Hair follicle dermal papilla cell (primary cell): Measurements from ENCODE around the gene ID1. TPM values are rescaled to one million over a fixed set of nuclear protein-coding genes. Genes with fewer than 3 reads are reported as not detected.

Source experiments
- small RNA-seq: library from RNA; depleted of rRNA; stranded (forward); fragments of <200 nt; gene quantifications from one replicate; pipeline ENCODE3, GENCODE V24; 2012
- total RNA-seq: library from RNA; depleted of rRNA; stranded (reverse); fragments of >200 nt; gene quantifications from 2 replicates; pipeline ENCODE4 v1.2.3, GENCODE V29; 2012

Gene ID1, protein sequence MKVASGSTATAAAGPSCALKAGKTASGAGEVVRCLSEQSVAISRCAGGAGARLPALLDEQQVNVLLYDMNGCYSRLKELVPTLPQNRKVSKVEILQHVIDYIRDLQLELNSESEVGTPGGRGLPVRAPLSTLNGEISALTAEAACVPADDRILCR
- total RNA-seq: 17.8 and 26.0 TPM in 2 replicates

DNA sequence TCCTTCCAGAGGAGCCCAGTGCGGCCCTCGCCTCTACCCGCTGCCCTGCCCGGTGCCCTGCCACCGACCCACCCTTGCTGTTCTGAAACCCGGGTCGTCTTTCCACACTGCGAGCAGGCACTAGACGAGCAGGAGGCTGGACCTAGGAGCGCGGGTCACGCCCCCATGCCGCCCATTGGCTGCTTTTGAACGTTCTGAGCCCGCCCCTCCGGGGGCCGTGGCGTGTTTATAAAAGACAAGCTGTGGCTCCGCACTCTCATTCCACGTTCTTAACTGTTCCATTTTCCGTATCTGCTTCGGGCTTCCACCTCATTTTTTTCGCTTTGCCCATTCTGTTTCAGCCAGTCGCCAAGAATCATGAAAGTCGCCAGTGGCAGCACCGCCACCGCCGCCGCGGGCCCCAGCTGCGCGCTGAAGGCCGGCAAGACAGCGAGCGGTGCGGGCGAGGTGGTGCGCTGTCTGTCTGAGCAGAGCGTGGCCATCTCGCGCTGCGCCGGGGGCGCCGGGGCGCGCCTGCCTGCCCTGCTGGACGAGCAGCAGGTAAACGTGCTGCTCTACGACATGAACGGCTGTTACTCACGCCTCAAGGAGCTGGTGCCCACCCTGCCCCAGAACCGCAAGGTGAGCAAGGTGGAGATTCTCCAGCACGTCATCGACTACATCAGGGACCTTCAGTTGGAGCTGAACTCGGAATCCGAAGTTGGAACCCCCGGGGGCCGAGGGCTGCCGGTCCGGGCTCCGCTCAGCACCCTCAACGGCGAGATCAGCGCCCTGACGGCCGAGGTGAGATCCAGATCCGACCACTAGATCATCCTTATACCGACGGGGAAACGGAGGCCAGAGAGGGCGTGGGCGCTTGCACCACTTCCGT, at the start of gene ID1:
Gene ID1 (plus strand): TSS at position 259 of the 871 bp plus-strand sequence. CDS start 99 bp downstream, at position 358.

DNA sequence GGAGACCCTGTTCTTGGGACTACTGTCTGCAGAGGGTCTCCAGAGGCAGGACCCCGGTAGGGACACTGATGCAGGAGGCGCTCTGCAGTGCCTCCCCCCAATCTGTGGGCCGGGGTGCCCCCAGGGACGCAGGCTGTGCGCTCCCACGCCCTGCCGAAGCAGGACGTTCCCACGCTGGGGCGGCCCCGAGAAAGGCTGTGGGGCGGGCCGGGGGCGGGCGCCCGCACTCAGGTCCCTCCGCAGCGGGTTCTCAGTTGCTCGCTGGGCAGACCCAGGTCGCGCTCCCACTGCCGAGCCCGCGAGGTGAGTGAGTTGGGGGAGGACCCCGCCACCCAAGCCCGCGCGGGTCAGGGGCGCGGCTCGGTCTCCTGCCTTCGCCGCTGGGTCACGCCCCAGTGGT, 32.6 kb downstream of the ID1 start, which contains the start of gene COX4I2:
Gene COX4I2 (plus strand): TSS at position 253 of the 400 bp plus-strand sequence. CDS start 1,106 bp downstream, outside the sequence.

Small RNA genes within 50 kb of the gene (small RNA-seq; reads per million reads assigned to genes)
- not detected for gene MIR3193

Other genes starting within 250 kb of the ID1 start
- not detected in 2 replicates for gene DEFB118, start 236.7 kb upstream of the ID1 start, total RNA-seq
- gene DEFB119, start 214.7 kb upstream of the ID1 start, total RNA-seq: not detected in 2 replicates
- gene DEFB121, start 199.1 kb upstream of the ID1 start, total RNA-seq: not detected in 2 replicates
- gene DEFB123, start 164.7 kb upstream of the ID1 start, total RNA-seq: not detected in 2 replicates
- not detected in 2 replicates for gene DEFB124, start 130.2 kb upstream of the ID1 start, total RNA-seq
- 0.16 and 0.36 TPM in 2 replicates for gene REM1, start 130.0 kb upstream of the ID1 start, total RNA-seq
- 94.1 and 99.8 TPM in 2 replicates for gene HM13, start 90.8 kb upstream of the ID1 start, total RNA-seq
- not detected in 2 replicates for gene COX4I2, start 32.6 kb downstream of the ID1 start, total RNA-seq
- gene BCL2L1, start 117.6 kb downstream of the ID1 start, total RNA-seq: 77.1 and 98.5 TPM in 2 replicates
- gene TPX2, start 134.0 kb downstream of the ID1 start, total RNA-seq: 11.2 and 12.3 TPM in 2 replicates
- under 0.01 and 0.12 TPM in 2 replicates for gene MYLK2, start 214.1 kb downstream of the ID1 start, total RNA-seq
- gene FOXS1, start 240.3 kb downstream of the ID1 start, total RNA-seq: 0.16 TPM in 1 of 2 replicates, not detected in the other